ENCODE data around the gene GAB4. TPM values are rescaled to one million over a fixed set of nuclear protein-coding genes. Genes with fewer than 3 reads are reported as not detected.

GAB4 gene
- total RNA-seq, 2 donors from 2014 or later, result not detected

GRCh38 chr22:16988257-16988656 lies 19.8 kb downstream of the GAB4 start:
- H3K9me3 ChIP-seq, result no peaks in the 10 kb centered on the region
- H3K4me1 ChIP-seq, result no peaks in the 10 kb centered on the region
- no peaks in the 10 kb centered on the region for H3K27me3 ChIP-seq
- TF ChIP-seq CTCF (IDR thresholded peaks at IDR 0.05), result no peak
- DNase-seq, result no peak
- H3K9ac ChIP-seq (ENCODE audit: low read depth in 2 of 2, low read length in 2 of 2), result no peak overlapping the region
- no peak overlapping the region for H3K4me3 ChIP-seq
- no peaks in the 10 kb centered on the region for H3K36me3 ChIP-seq
- intact Hi-C loops (cut with DNase I), result no loop called here
- H3K27ac ChIP-seq, result no peak overlapping the region

GRCh38 chr22:16987822-16988221 lies 20.2 kb downstream of the GAB4 start:
- Histone ChIP-seq H3K4me1 (no peaks in the 10 kb centered on the region), H3K9me3 (no peaks in the 10 kb centered on the region), H3K27ac (no peak overlapping the region), H3K27me3 (no peaks in the 10 kb centered on the region), H3K9ac (ENCODE audit: low read depth in 2 of 2, low read length in 2 of 2) (no peak overlapping the region), H3K4me3 (no peak overlapping the region), H3K36me3 (no peaks in the 10 kb centered on the region)
- intact Hi-C loops (cut with DNase I), result no loop called here
- no peak for TF ChIP-seq CTCF (IDR thresholded peaks at IDR 0.05)
- DNase-seq, result no peak

- no peak for TF ChIP-seq CTCF (IDR thresholded peaks at IDR 0.05)
- no peak for DNase-seq
- no peak overlapping the region for H3K9ac ChIP-seq (ENCODE audit: low read depth in 2 of 2, low read length in 2 of 2)
- intact Hi-C loops (cut with DNase I), result no loop called here
- no peaks in the 10 kb centered on the region for H3K36me3 ChIP-seq
- H3K27ac ChIP-seq, result no peak overlapping the region
- no peaks in the 10 kb centered on the region for H3K4me1 ChIP-seq
- no peak overlapping the region for H3K4me3 ChIP-seq
- H3K9me3 ChIP-seq, result no peaks in the 10 kb centered on the region
- H3K27me3 ChIP-seq, result no peaks in the 10 kb centered on the region
These were observed 32.7 kb downstream of the GAB4 start for GRCh38 chr22:16975155-16975885.

GRCh38 chr22:16974298-16975084 lies 33.5 kb downstream of the GAB4 start:
- Histone ChIP-seq H3K27me3 (no peaks in the 10 kb centered on the region), H3K9me3 (no peaks in the 10 kb centered on the region), H3K4me1 (no peaks in the 10 kb centered on the region), H3K4me3 (no peak overlapping the region), H3K36me3 (no peaks in the 10 kb centered on the region), H3K9ac (ENCODE audit: low read depth in 2 of 2, low read length in 2 of 2) (no peak overlapping the region), H3K27ac (no peak overlapping the region)
- intact Hi-C loops (cut with DNase I), result no loop called here
- TF ChIP-seq CTCF (IDR thresholded peaks at IDR 0.05), result no peak
- DNase-seq, result no peak

GRCh38 chr22:16973591-16974297 lies 34.3 kb downstream of the GAB4 start:
- Histone ChIP-seq H3K36me3 (no peaks in the 10 kb centered on the region), H3K9me3 (no peaks in the 10 kb centered on the region), H3K4me1 (no peaks in the 10 kb centered on the region), H3K4me3 (no peak overlapping the region), H3K27ac (no peak overlapping the region), H3K27me3 (no peaks in the 10 kb centered on the region), H3K9ac (ENCODE audit: low read depth in 2 of 2, low read length in 2 of 2) (no peak overlapping the region)
- no peak for TF ChIP-seq CTCF (IDR thresholded peaks at IDR 0.05)
- intact Hi-C loops (cut with DNase I), result no loop called here
- DNase-seq, result no peak

All from colonic mucosa (tissue), 4 donors.